Femur (tissue), 1 donor: ENCODE measurements around the gene MAIP1.
"Not testable (repeated sequence)": the region's sequence is repeated elsewhere in the genome, so short reads cannot be mapped to it uniquely, and the experiment has no call there.

ENCODE experiments used
- DNase-seq: peaks from one replicate; pipeline ENCODE4 v3.0.0-alpha.2; 2017

The MAIP1 gene

GRCh38 chr2:199955339-199956061 is at the start of gene MAIP1, which contains the start of gene TYW5:
TSS of gene MAIP1 (plus strand) at chr2:199955582. CDS start at chr2:199955799, 217 bp downstream.
TSS of gene TYW5 (minus strand) at chr2:199955491. CDS start at chr2:199955470, 21 bp downstream.
- peak; percentile 90 for DNase-seq

GRCh38 chr2:199907008-199907714 is 48.2 kb upstream of the MAIP1 start:
- no peak for DNase-seq

- no peak for DNase-seq
Observed at GRCh38 chr2:199910338-199911051, 44.9 kb upstream of the MAIP1 start.

GRCh38 chr2:199911052-199911876 is 44.1 kb upstream of the MAIP1 start, which contains the start of gene C2orf69:
TSS of gene C2orf69 (plus strand) at chr2:199911293. CDS start at chr2:199911439, 146 bp downstream.
- DNase-seq: peak; percentile 98

- DNase-seq: no peak
Observed at GRCh38 chr2:199911877-199912161, 43.6 kb upstream of the MAIP1 start.

GRCh38 chr2:199912553-199913114 is 42.7 kb upstream of the MAIP1 start:
- not testable (repeated sequence) for DNase-seq

- no peak for DNase-seq
Observed at GRCh38 chr2:199914372-199914958, 40.9 kb upstream of the MAIP1 start.

GRCh38 chr2:199916980-199917379 is 38.4 kb upstream of the MAIP1 start:
- no peak for DNase-seq

GRCh38 chr2:199922856-199923255 is 32.5 kb upstream of the MAIP1 start:
- no peak for DNase-seq

- DNase-seq: no peak
Observed at GRCh38 chr2:199923924-199924323, 31.5 kb upstream of the MAIP1 start.

GRCh38 chr2:199926806-199927205 is 28.6 kb upstream of the MAIP1 start:
- DNase-seq: no peak

GRCh38 chr2:199928226-199928625 is 27.2 kb upstream of the MAIP1 start:
- no peak for DNase-seq

- DNase-seq: no peak
Observed at GRCh38 chr2:199928626-199929025, 26.8 kb upstream of the MAIP1 start.

GRCh38 chr2:199929262-199929661 is 26.1 kb upstream of the MAIP1 start:
- no peak for DNase-seq

GRCh38 chr2:199932312-199932855 is 23.0 kb upstream of the MAIP1 start:
- DNase-seq: peak; percentile 36

- DNase-seq: no peak
Observed at GRCh38 chr2:199933466-199933865, 21.9 kb upstream of the MAIP1 start.

GRCh38 chr2:199936554-199936953 is 18.8 kb upstream of the MAIP1 start:
- DNase-seq: no peak

- no peak for DNase-seq
Observed at GRCh38 chr2:199940373-199940772, 15.0 kb upstream of the MAIP1 start.

- no peak for DNase-seq
Observed at GRCh38 chr2:199943373-199943772, 12.0 kb upstream of the MAIP1 start.

- DNase-seq: no peak
Observed at GRCh38 chr2:199946196-199946595, 9.2 kb upstream of the MAIP1 start.

- no peak for DNase-seq
Observed at GRCh38 chr2:199946836-199947235, 8.5 kb upstream of the MAIP1 start.

- DNase-seq: no peak
Observed at GRCh38 chr2:199950396-199950795, 5.0 kb upstream of the MAIP1 start.
